GM23338 (cell line): ENCODE measurements around the gene FGF11.

Source experiments
- CREB1 ChIP-seq: fragments of 250-450 bp; sonication (Bioruptor Pico); IDR thresholded peaks from 2 replicates; pipeline ENCODE4 v1.5.0; 2020; ENCODE audit warnings: low read depth, mild to moderate bottlenecking, moderate library complexity
- CTCF ChIP-seq, 2 experiments: fragments of 200-600 bp in 1 of 2; sonication (generic) in 1 of 2; conservative IDR thresholded peaks; 2 replicates each; pipeline versions ENCODE4 v1.5.1 to v1.6.1; 2016 to 2017; ENCODE audit warnings: antibody characterized with exemption in 2 of 2, low read depth in 2 of 2, mild to moderate bottlenecking in 2 of 2, moderate library complexity in 1 of 2
- ETS1 ChIP-seq: IDR thresholded peaks from 2 replicates; pipeline ENCODE4 v1.6.1; 2016; ENCODE audit warnings: antibody characterized with exemption
- EZH2 ChIP-seq: fragments of 200-600 bp; sonication (generic); IDR thresholded peaks from one replicate; pipeline ENCODE4 v1.8.0; 2017; ENCODE audit warnings: antibody characterized with exemption, mild to moderate bottlenecking, low read depth; ENCODE audit not compliant: unreplicated experiment
- EZH2phosphoT487 ChIP-seq: fragments of 200-600 bp; sonication (generic); IDR thresholded peaks from one replicate; pipeline ENCODE4 v1.8.1; 2018; ENCODE audit warnings: antibody characterized with exemption; ENCODE audit not compliant: unreplicated experiment
- JUNB ChIP-seq: IDR thresholded peaks from one replicate; pipeline ENCODE4 v1.6.1; 2016; ENCODE audit warnings: antibody characterized with exemption; ENCODE audit not compliant: unreplicated experiment
- NANOG ChIP-seq: IDR thresholded peaks from 2 replicates; pipeline ENCODE4 v1.6.1; 2016; ENCODE audit warnings: antibody characterized with exemption, borderline replicate concordance
- POLR2AphosphoS5 ChIP-seq: IDR thresholded peaks from 2 replicates; pipeline ENCODE4 v1.6.1; 2016; ENCODE audit warnings: antibody characterized with exemption, low read depth
- REST ChIP-seq: IDR thresholded peaks from one replicate; pipeline ENCODE4 v1.6.1; 2018; ENCODE audit warnings: antibody characterized with exemption; ENCODE audit not compliant: unreplicated experiment
- STAT1 ChIP-seq: IDR thresholded peaks from one replicate; pipeline ENCODE4 v1.6.1; 2016; ENCODE audit warnings: antibody characterized with exemption; ENCODE audit not compliant: unreplicated experiment
- ZNF114 ChIP-seq: fragments of 250-450 bp; sonication (Bioruptor Pico); IDR thresholded peaks from 2 replicates; pipeline ENCODE4 v1.5.0; 2020; ENCODE audit warnings: mild to moderate bottlenecking, moderate library complexity
- ZNF331 ChIP-seq: fragments of 250-450 bp; sonication (Bioruptor Pico); IDR thresholded peaks from 2 replicates; pipeline ENCODE4 v1.5.0; 2020; ENCODE audit warnings: low read depth, mild to moderate bottlenecking, moderate library complexity

- TF ChIP-seq CTCF (conservative IDR thresholded peaks at IDR 0.05; ENCODE audit: low read depth in 2 of 2) = no peak
- TF ChIP-seq POLR2AphosphoS5 = no peak
- TF ChIP-seq ETS1 = no peak
- no peak for TF ChIP-seq EZH2
- TF ChIP-seq NANOG = no peak
- no peak for TF ChIP-seq JUNB
- no peak for TF ChIP-seq CREB1 (CRISPR knock-in tag)
- no peak for TF ChIP-seq REST
- TF ChIP-seq STAT1 = no peak
- no peak for TF ChIP-seq EZH2phosphoT487
- TF ChIP-seq ZNF114 (CRISPR knock-in tag) = no peak
- no peak for TF ChIP-seq ZNF331 (CRISPR knock-in tag)
These were observed 8.1 kb upstream of the FGF11 start for GRCh38 chr17:7431231-7431630.
